ENCODE measurements around the gene NCBP2L. TPM values are rescaled to one million over a fixed set of nuclear protein-coding genes. Genes with fewer than 3 reads are reported as not detected.
A peak's percentile ranks its signal among the peaks of the same experiment; 100 is the strongest.

Gene NCBP2L
- total RNA-seq, 1 donor from 2014 or later: 1.0 TPM

DNA sequence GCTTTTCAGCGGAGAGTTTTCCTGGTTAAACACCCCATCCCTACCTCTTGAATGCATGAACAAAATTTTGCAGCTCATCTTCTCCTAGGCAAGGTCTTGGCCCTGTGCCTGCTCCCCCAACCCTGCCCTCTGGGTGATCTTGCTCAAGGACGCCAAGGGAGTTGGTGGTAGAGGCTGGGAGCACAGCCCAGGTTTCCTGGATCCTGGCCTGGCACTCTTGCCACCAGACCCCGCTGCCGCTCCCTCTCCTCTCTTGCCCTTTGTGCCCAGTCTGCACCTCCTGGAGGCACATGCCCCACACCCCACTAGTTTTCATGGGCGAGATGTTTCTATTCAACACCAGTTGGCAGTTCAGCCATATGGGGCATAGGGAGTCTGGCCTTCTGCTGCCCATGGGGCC is 39.3 kb upstream of the NCBP2L start:
- Histone ChIP-seq H3K4me3 (ENCODE audit: low read length in 3 of 3) (no peak overlapping the region), H3K27me3 (ENCODE audit: control insufficient read depth in 3 of 3, insufficient read depth in 3 of 3, low read length in 3 of 3) (peaks cover 0 to 18% (median 0%) of the 10 kb centered on the region in 3 donors), H3K9ac (ENCODE audit: low read depth in 1 of 3, low read length in 3 of 3) (peak overlapping the region in 1 of 3 donors; percentile 45), H3K27ac (ENCODE audit: low read depth, low read length) (peak overlapping the region; percentile 45), H3K36me3 (ENCODE audit: control insufficient read depth in 3 of 3, insufficient read depth in 3 of 3, low read length in 3 of 3) (no peaks in the 10 kb centered on the region), H3K4me1 (ENCODE audit: control insufficient read depth in 3 of 3, insufficient read depth in 3 of 3, low read length in 3 of 3) (peaks cover 61 to 78% (median 76%) of the 10 kb centered on the region in 3 donors), H3K9me3 (ENCODE audit: control insufficient read depth in 3 of 3, low read length in 3 of 3) (no peaks in the 10 kb centered on the region)

DNA sequence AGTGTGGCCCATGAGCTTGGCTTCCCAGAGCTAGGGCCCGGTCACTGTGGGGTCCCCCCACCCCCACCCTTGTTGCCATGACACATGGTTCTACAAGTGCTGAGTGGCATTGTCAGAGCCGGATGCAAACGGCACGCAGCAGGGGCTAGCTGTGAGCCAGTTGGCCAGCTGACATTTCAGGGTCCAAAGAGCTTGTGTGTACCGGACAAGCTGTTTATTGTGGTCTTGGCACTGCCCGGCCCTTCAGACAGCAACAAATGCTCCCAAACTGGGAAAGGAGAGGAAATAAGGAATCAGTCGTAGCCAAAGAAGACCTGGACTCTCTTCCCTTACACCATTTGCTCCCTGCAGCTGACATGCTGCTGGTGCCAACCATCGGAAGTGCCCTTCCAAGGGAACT is 38.8 kb upstream of the NCBP2L start:
- H3K27ac ChIP-seq (ENCODE audit: low read depth, low read length): peak overlapping the region; percentile 45
- peaks cover 0 to 18% (median 0%) of the 10 kb centered on the region in 3 donors for H3K27me3 ChIP-seq (ENCODE audit: control insufficient read depth in 3 of 3, insufficient read depth in 3 of 3, low read length in 3 of 3)
- H3K36me3 ChIP-seq (ENCODE audit: control insufficient read depth in 3 of 3, insufficient read depth in 3 of 3, low read length in 3 of 3): no peaks in the 10 kb centered on the region
- H3K9ac ChIP-seq (ENCODE audit: low read depth in 1 of 3, low read length in 3 of 3): peak overlapping the region in 1 of 3 donors; percentile 45
- H3K4me1 ChIP-seq (ENCODE audit: control insufficient read depth in 3 of 3, insufficient read depth in 3 of 3, low read length in 3 of 3): peaks cover 64 to 78% (median 76%) of the 10 kb centered on the region in 3 donors
- no peaks in the 10 kb centered on the region for H3K9me3 ChIP-seq (ENCODE audit: control insufficient read depth in 3 of 3, low read length in 3 of 3)
- no peak overlapping the region for H3K4me3 ChIP-seq (ENCODE audit: low read length in 3 of 3)

DNA sequence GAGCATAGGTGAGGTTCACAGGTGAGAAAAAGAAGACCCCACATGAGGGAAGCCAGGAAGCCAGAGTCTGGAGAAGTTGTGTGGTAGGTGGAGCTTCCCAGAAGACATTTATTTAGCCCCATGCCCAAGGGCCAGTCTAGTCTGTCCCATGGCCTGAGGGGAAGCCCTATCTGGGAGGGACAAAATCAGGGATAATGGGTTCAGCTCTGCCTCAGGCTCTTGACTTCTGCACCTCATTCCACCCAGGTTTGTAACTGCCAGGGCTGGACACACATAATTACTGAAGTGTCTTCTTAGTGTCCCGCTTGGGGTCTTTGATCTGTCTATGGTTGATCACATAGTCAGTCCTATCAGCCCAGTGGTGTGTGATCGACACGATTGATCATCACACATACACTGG is 38.0 kb upstream of the NCBP2L start:
- H3K9ac ChIP-seq (ENCODE audit: low read depth in 1 of 3, low read length in 3 of 3): no peak overlapping the region
- no peak overlapping the region for H3K4me3 ChIP-seq (ENCODE audit: low read length in 3 of 3)
- no peak overlapping the region for H3K27ac ChIP-seq (ENCODE audit: low read depth, low read length)
- no peaks in the 10 kb centered on the region for H3K36me3 ChIP-seq (ENCODE audit: control insufficient read depth in 3 of 3, insufficient read depth in 3 of 3, low read length in 3 of 3)
- peaks cover 0 to 18% (median 0%) of the 10 kb centered on the region in 3 donors for H3K27me3 ChIP-seq (ENCODE audit: control insufficient read depth in 3 of 3, insufficient read depth in 3 of 3, low read length in 3 of 3)
- H3K9me3 ChIP-seq (ENCODE audit: control insufficient read depth in 3 of 3, low read length in 3 of 3): no peaks in the 10 kb centered on the region
- H3K4me1 ChIP-seq (ENCODE audit: control insufficient read depth in 3 of 3, insufficient read depth in 3 of 3, low read length in 3 of 3): peaks cover 59 to 75% (median 73%) of the 10 kb centered on the region in 3 donors

DNA sequence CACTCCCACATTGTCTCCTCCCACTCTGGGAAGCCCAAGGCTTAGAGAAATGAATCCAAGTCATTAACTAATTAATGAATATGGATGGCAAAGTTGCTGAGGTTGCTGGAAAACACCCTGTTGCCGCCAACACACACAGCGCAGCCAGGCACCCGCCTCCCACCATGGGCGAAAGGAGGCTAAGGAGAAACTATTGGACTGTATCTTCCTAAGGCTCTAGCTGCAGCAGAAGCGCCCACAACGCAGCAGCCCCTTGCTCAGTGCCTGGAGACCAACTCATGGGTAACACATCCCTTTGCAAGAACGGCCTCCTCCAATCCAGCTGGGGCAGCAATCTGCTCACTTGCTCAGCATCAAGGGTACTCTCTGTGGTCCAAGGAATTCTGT is 36.1 kb upstream of the NCBP2L start:
- H3K36me3 ChIP-seq (ENCODE audit: control insufficient read depth in 3 of 3, insufficient read depth in 3 of 3, low read length in 3 of 3): no peaks in the 10 kb centered on the region
- peaks cover 59 to 79% (median 76%) of the 10 kb centered on the region in 3 donors for H3K4me1 ChIP-seq (ENCODE audit: control insufficient read depth in 3 of 3, insufficient read depth in 3 of 3, low read length in 3 of 3)
- peak overlapping the region in 1 of 3 donors; percentile 50 for H3K4me3 ChIP-seq (ENCODE audit: low read length in 3 of 3)
- peaks cover 0 to 18% (median 0%) of the 10 kb centered on the region in 3 donors for H3K27me3 ChIP-seq (ENCODE audit: control insufficient read depth in 3 of 3, insufficient read depth in 3 of 3, low read length in 3 of 3)
- no peaks in the 10 kb centered on the region for H3K9me3 ChIP-seq (ENCODE audit: control insufficient read depth in 3 of 3, low read length in 3 of 3)
- H3K27ac ChIP-seq (ENCODE audit: low read depth, low read length): peak overlapping the region; percentile 90
- peak overlapping the region in 1 of 3 donors; percentile 79 for H3K9ac ChIP-seq (ENCODE audit: low read depth in 1 of 3, low read length in 3 of 3)

DNA sequence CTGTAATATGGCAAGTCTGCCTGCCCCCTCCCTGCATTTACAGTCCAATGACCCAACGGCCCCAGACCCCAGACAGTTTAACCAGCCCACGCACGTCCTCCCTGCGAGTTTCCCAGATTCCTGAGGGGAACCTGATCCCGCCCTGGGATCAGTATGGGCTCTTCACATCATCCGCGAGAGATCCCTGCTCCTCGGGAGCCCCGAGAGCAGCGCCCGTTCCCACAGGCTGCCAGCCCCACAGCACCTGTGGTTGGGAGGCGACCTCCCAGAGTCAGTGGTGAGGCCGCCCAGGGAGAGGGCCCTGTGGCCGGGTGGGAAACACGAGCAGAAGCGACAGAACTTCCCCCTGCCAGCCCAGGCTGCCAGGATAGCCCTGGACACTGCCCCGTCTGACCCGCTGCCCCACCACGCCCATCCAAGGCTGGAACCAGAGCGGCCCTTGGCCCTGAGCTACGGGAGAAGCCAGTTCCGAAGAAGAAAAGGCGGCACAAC is 34.8 kb upstream of the NCBP2L start:
- H3K27me3 ChIP-seq (ENCODE audit: control insufficient read depth in 3 of 3, insufficient read depth in 3 of 3, low read length in 3 of 3): peaks cover 0 to 18% (median 0%) of the 10 kb centered on the region in 3 donors
- H3K36me3 ChIP-seq (ENCODE audit: control insufficient read depth in 3 of 3, insufficient read depth in 3 of 3, low read length in 3 of 3): no peaks in the 10 kb centered on the region
- peak overlapping the region; percentile 51 to 79 (median 69) for H3K9ac ChIP-seq (ENCODE audit: low read depth in 1 of 3, low read length in 3 of 3)
- peaks cover 72 to 86% (median 82%) of the 10 kb centered on the region in 3 donors for H3K4me1 ChIP-seq (ENCODE audit: control insufficient read depth in 3 of 3, insufficient read depth in 3 of 3, low read length in 3 of 3)
- H3K9me3 ChIP-seq (ENCODE audit: control insufficient read depth in 3 of 3, low read length in 3 of 3): no peaks in the 10 kb centered on the region
- H3K27ac ChIP-seq (ENCODE audit: low read depth, low read length): peak overlapping the region; percentile 90
- peak overlapping the region in 2 of 3 donors; percentile 49 to 50 for H3K4me3 ChIP-seq (ENCODE audit: low read length in 3 of 3)

DNA sequence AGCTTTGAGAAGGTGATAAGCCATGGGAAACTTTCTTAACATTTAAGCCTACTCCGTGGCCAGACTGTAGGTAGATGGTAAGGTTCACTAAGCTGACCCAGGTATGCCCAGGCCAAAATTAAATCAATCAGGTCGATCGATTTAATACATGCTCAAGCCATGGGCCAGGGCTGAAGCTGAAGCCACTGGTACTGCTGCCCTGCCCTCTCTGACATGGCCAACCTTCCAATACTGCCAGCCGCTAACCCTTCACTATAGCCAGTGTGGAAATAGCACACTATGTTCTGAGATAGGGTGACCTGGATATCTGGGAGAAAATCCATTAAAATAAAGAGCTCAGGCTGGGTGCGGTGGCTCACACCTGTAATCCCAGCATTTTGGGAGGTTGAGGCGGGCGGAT is 33.5 kb upstream of the NCBP2L start:
- Histone ChIP-seq H3K27ac (ENCODE audit: low read depth, low read length) (peak overlapping the region; percentile 90), H3K9me3 (ENCODE audit: control insufficient read depth in 3 of 3, low read length in 3 of 3) (no peaks in the 10 kb centered on the region), H3K4me1 (ENCODE audit: control insufficient read depth in 3 of 3, insufficient read depth in 3 of 3, low read length in 3 of 3) (peaks cover 72 to 85% (median 82%) of the 10 kb centered on the region in 3 donors), H3K36me3 (ENCODE audit: control insufficient read depth in 3 of 3, insufficient read depth in 3 of 3, low read length in 3 of 3) (no peaks in the 10 kb centered on the region), H3K9ac (ENCODE audit: low read depth in 1 of 3, low read length in 3 of 3) (no peak overlapping the region), H3K27me3 (ENCODE audit: control insufficient read depth in 3 of 3, insufficient read depth in 3 of 3, low read length in 3 of 3) (peaks cover 0 to 14% (median 0%) of the 10 kb centered on the region in 3 donors), H3K4me3 (ENCODE audit: low read length in 3 of 3) (no peak overlapping the region)

DNA sequence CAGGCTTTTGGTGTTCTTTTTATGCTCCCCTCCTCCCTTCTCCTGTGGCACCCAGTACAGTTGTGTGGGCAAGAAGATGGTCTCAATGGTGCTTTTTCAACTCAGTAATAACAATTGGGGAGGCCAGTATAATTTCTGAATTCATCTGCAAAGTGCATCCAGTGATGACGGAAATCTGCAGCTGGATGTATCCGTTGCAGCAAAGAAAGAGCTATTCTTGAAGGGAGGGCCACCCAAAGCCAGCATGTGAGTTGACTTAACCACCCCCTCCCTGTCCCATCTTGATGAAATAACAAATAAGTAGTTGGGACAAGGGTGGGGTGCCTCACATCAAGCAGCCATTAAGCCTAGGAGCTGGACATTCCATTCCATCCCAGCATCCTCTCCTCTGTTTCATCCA is 32.7 kb upstream of the NCBP2L start:
- Histone ChIP-seq H3K4me3 (ENCODE audit: low read length in 3 of 3) (no peak overlapping the region), H3K27me3 (ENCODE audit: control insufficient read depth in 3 of 3, insufficient read depth in 3 of 3, low read length in 3 of 3) (peaks cover 0 to 8% (median 0%) of the 10 kb centered on the region in 3 donors), H3K4me1 (ENCODE audit: control insufficient read depth in 3 of 3, insufficient read depth in 3 of 3, low read length in 3 of 3) (peaks cover 65 to 80% (median 80%) of the 10 kb centered on the region in 3 donors), H3K36me3 (ENCODE audit: control insufficient read depth in 3 of 3, insufficient read depth in 3 of 3, low read length in 3 of 3) (no peaks in the 10 kb centered on the region), H3K9ac (ENCODE audit: low read depth in 1 of 3, low read length in 3 of 3) (no peak overlapping the region), H3K9me3 (ENCODE audit: control insufficient read depth in 3 of 3, low read length in 3 of 3) (no peaks in the 10 kb centered on the region), H3K27ac (ENCODE audit: low read depth, low read length) (no peak overlapping the region)

DNA sequence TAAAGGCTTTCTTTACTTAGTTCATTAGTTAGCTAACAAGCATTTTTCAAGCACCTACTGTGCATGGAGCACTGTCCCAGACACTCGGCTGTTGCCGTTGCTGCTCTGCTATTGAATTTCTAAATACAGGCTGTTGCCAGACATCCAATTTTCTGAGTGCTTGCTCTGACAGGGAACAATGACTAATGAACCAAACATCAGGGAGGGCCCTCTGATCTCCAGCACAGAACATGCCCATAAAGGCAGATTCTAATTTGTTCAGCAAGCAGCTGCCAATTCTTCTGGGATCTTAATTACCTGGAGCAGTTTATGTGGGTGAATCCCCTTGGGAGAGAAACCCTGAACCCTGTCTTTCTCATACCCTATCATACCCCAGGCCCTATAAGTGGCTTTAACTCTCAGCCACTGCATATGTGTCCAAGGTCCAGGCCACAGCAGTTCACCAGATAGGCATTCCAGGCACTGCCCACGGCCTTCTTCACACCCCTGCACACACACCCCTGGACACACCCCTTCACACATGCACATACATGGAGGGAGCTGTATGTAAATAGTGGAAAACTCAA is 29.9 kb upstream of the NCBP2L start:
- H3K36me3 ChIP-seq (ENCODE audit: control insufficient read depth in 3 of 3, insufficient read depth in 3 of 3, low read length in 3 of 3): no peaks in the 10 kb centered on the region
- no peaks in the 10 kb centered on the region for H3K9me3 ChIP-seq (ENCODE audit: control insufficient read depth in 3 of 3, low read length in 3 of 3)
- peaks cover 0 to 4% (median 0%) of the 10 kb centered on the region in 3 donors for H3K27me3 ChIP-seq (ENCODE audit: control insufficient read depth in 3 of 3, insufficient read depth in 3 of 3, low read length in 3 of 3)
- peak overlapping the region; percentile 83 for H3K27ac ChIP-seq (ENCODE audit: low read depth, low read length)
- peak overlapping the region in 1 of 3 donors; percentile 76 for H3K9ac ChIP-seq (ENCODE audit: low read depth in 1 of 3, low read length in 3 of 3)
- H3K4me1 ChIP-seq (ENCODE audit: control insufficient read depth in 3 of 3, insufficient read depth in 3 of 3, low read length in 3 of 3): peaks cover 59 to 81% (median 77%) of the 10 kb centered on the region in 3 donors
- peak overlapping the region in 1 of 3 donors; percentile 42 for H3K4me3 ChIP-seq (ENCODE audit: low read length in 3 of 3)

DNA sequence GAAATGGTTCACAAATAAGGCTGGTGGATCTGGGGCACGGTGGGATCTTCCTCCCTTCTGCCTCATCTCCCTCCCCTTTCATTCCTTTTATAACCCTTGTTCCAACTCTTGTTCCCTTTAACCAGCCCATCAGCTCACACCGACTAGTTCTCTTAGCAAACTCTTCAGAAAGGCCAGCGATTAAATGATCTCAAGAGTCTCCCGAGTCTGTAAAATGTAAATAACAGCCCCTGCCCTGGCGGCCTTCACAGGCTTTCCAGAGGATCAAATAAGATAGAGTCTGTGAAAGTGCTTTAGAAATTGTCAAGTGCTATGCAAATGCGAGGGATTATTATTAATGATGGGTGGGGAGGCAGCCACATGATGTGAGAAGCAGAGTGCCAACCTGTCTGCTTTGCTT is 29.0 kb upstream of the NCBP2L start:
- Histone ChIP-seq H3K27me3 (ENCODE audit: control insufficient read depth in 3 of 3, insufficient read depth in 3 of 3, low read length in 3 of 3) (no peaks in the 10 kb centered on the region), H3K4me3 (ENCODE audit: low read length in 3 of 3) (no peak overlapping the region), H3K9me3 (ENCODE audit: control insufficient read depth in 3 of 3, low read length in 3 of 3) (no peaks in the 10 kb centered on the region), H3K27ac (ENCODE audit: low read depth, low read length) (peak overlapping the region; percentile 83), H3K36me3 (ENCODE audit: control insufficient read depth in 3 of 3, insufficient read depth in 3 of 3, low read length in 3 of 3) (no peaks in the 10 kb centered on the region), H3K4me1 (ENCODE audit: control insufficient read depth in 3 of 3, insufficient read depth in 3 of 3, low read length in 3 of 3) (peaks cover 54 to 79% (median 77%) of the 10 kb centered on the region in 3 donors), H3K9ac (ENCODE audit: low read depth in 1 of 3, low read length in 3 of 3) (peak overlapping the region in 1 of 3 donors; percentile 28)

DNA sequence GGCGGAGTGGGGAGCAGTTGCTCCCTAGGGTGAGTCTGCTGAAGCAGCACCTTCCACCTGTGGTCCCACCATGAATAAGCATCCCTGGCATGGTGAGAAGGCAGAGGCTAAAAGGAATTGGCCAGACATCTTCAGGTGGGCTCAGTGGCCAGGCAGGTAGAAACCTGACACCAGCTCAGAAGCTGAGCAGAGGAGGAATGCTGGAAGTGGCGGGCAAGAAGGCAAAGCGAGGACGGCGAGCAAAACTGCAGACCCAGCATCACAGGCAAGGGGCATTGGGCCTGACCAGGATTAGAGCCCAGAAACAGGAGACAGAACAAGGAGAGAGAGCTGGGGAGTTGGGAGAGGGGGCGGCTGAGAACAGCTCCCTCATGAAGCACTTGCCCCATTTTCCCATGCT is 27.3 kb upstream of the NCBP2L start:
- no peak overlapping the region for H3K9ac ChIP-seq (ENCODE audit: low read depth in 1 of 3, low read length in 3 of 3)
- H3K27me3 ChIP-seq (ENCODE audit: control insufficient read depth in 3 of 3, insufficient read depth in 3 of 3, low read length in 3 of 3): no peaks in the 10 kb centered on the region
- peak overlapping the region; percentile 34 for H3K27ac ChIP-seq (ENCODE audit: low read depth, low read length)
- no peaks in the 10 kb centered on the region for H3K9me3 ChIP-seq (ENCODE audit: control insufficient read depth in 3 of 3, low read length in 3 of 3)
- peaks cover 53 to 79% (median 76%) of the 10 kb centered on the region in 3 donors for H3K4me1 ChIP-seq (ENCODE audit: control insufficient read depth in 3 of 3, insufficient read depth in 3 of 3, low read length in 3 of 3)
- H3K4me3 ChIP-seq (ENCODE audit: low read length in 3 of 3): no peak overlapping the region
- no peaks in the 10 kb centered on the region for H3K36me3 ChIP-seq (ENCODE audit: control insufficient read depth in 3 of 3, insufficient read depth in 3 of 3, low read length in 3 of 3)

All from skeletal muscle tissue (tissue), 4 donors.